Neuronal stem cell (in vitro differentiated cells): ENCODE data around the gene PTPRU.
"Not testable (repeated sequence)": the region's sequence is repeated elsewhere in the genome, so short reads cannot be mapped to it uniquely, and the experiment has no call there.

ENCODE experiments used
- DNase-seq: peaks from one replicate; pipeline ENCODE4 v3.0.0-alpha.2; 2013; ENCODE audit warnings: low spot score
- H2AFZ ChIP-seq: one replicate; pipeline ENCODE4 v1.6.1; 2013; ENCODE audit warnings: mild to moderate bottlenecking, low read length, inconsistent platforms
- H2AK5ac ChIP-seq: 2 replicates; pipeline ENCODE4 v1.6.1; 2013; ENCODE audit warnings: low read depth, mild to moderate bottlenecking, inconsistent platforms, low read length, moderate library complexity, mixed read lengths
- H2BK120ac ChIP-seq: 2 replicates; pipeline ENCODE4 v1.6.1; 2013; ENCODE audit warnings: low read depth, mild to moderate bottlenecking, inconsistent platforms, low read length, moderate library complexity, mixed read lengths
- H2BK12ac ChIP-seq: one replicate; pipeline ENCODE4 v1.6.1; 2013; ENCODE audit warnings: low read length, inconsistent platforms
- H2BK15ac ChIP-seq: 2 replicates; pipeline ENCODE4 v1.6.1; 2013; ENCODE audit warnings: mild to moderate bottlenecking, low read length, inconsistent platforms, mixed read lengths
- H2BK5ac ChIP-seq: one replicate; pipeline ENCODE4 v1.6.1; 2013; ENCODE audit warnings: inconsistent platforms, mild to moderate bottlenecking, low read length, moderate library complexity
- H3K14ac ChIP-seq: one replicate; pipeline ENCODE4 v1.6.1; 2013; ENCODE audit warnings: low read length, inconsistent platforms
- H3K18ac ChIP-seq: 2 replicates; pipeline ENCODE4 v1.6.1; 2013; ENCODE audit warnings: low read length, inconsistent platforms
- H3K23ac ChIP-seq: 2 replicates; pipeline ENCODE4 v1.6.1; 2013; ENCODE audit warnings: low read depth, mild to moderate bottlenecking, mixed read lengths, low read length, inconsistent platforms; ENCODE audit not compliant: poor library complexity
- H3K27ac ChIP-seq: replicated peaks from 3 replicates; pipeline ENCODE4 v1.5.1; 2013; ENCODE audit warnings: low read length, inconsistent platforms
- H3K27me3 ChIP-seq, 3 experiments: 2 replicates each; pipeline ENCODE4 v1.6.1; 2013; ENCODE audit warnings: low read length in 3 of 3, mild to moderate bottlenecking in 2 of 3, inconsistent platforms in 1 of 3, low read depth in 1 of 3, mixed read lengths in 1 of 3, moderate library complexity in 1 of 3; ENCODE audit not compliant: control insufficient read depth in 3 of 3, insufficient read depth in 3 of 3
- H3K36me3 ChIP-seq, 2 donors: replicated peaks in 1 of 2; 2 replicates each; pipeline ENCODE4 v1.6.1; 2013; ENCODE audit warnings: low read length in 2 of 2; ENCODE audit not compliant: control insufficient read depth in 2 of 2, insufficient read depth in 2 of 2
- H3K4ac ChIP-seq: 2 replicates; pipeline ENCODE4 v1.6.1; 2013; ENCODE audit warnings: inconsistent platforms, mild to moderate bottlenecking, low read length, moderate library complexity
- H3K4me1 ChIP-seq, 2 donors: 1 replicate in 1 of 2; 2 replicates in 1 of 2; pipeline ENCODE4 v1.6.1; 2013; ENCODE audit warnings: low read length in 2 of 2, low read depth in 1 of 2; ENCODE audit not compliant: control insufficient read depth in 2 of 2, insufficient read depth in 1 of 2
- H3K4me2 ChIP-seq: one replicate; pipeline ENCODE4 v1.6.1; 2013; ENCODE audit warnings: mild to moderate bottlenecking, low read length, inconsistent platforms; ENCODE audit not compliant: insufficient read depth, poor library complexity, severe bottlenecking
- H3K4me3 ChIP-seq, 2 donors: 2 replicates each; pipeline ENCODE4 v1.5.1; 2013; ENCODE audit warnings: low read length in 2 of 2, mild to moderate bottlenecking in 2 of 2, inconsistent platforms in 1 of 2, moderate library complexity in 1 of 2
- H3K79me1 ChIP-seq: one replicate; pipeline ENCODE4 v1.6.1; 2013; ENCODE audit warnings: low read depth, mild to moderate bottlenecking, inconsistent platforms, low read length, moderate library complexity
- H3K9ac ChIP-seq: one replicate; pipeline ENCODE4 v1.6.1; 2013; ENCODE audit warnings: mild to moderate bottlenecking, low read depth, low read length, inconsistent platforms; ENCODE audit not compliant: poor library complexity
- H3K9me3 ChIP-seq, 2 donors: replicated peaks in 1 of 2; 2 replicates each; pipeline versions ENCODE3 to v1.6.1; 2013; ENCODE audit warnings: low read length in 2 of 2, mild to moderate bottlenecking in 2 of 2, inconsistent platforms in 1 of 2, low read depth in 1 of 2, mixed read lengths in 1 of 2, moderate library complexity in 1 of 2; ENCODE audit not compliant: control insufficient read depth in 2 of 2, insufficient read depth in 1 of 2
- H4K8ac ChIP-seq: one replicate; pipeline ENCODE4 v1.6.1; 2013; ENCODE audit warnings: low read depth, mild to moderate bottlenecking, inconsistent platforms, low read length, moderate library complexity
- H4K91ac ChIP-seq: one replicate; pipeline ENCODE4 v1.6.1; 2013; ENCODE audit warnings: low read length, low read depth, mild to moderate bottlenecking, inconsistent platforms; ENCODE audit not compliant: poor library complexity
- WGBS, 2 donors: extraction: QIAGEN DNeasy Blood & Tissue Kit; methylation state at CpG; one replicate each; pipeline ENCODE4 v1.1.7; 2013; ENCODE audit warnings: missing lambda C conversion rate in 2 of 2, mixed read lengths in 1 of 2; ENCODE audit not compliant: insufficient read length in 2 of 2, insufficient replicate concordance in 1 of 2; ENCODE audit errors: extremely low coverage in 2 of 2; 5-methylcytosine and 5-hydroxymethylcytosine counted together

Gene PTPRU

GRCh38 chr1:29222260-29222659, 14.1 kb upstream of the PTPRU start:
- H3K9ac ChIP-seq, H3K79me1 ChIP-seq, H3K23ac ChIP-seq, H2BK12ac ChIP-seq, H2AFZ ChIP-seq, H3K18ac ChIP-seq, H4K91ac ChIP-seq, DNase-seq, H3K4ac ChIP-seq, H2BK15ac ChIP-seq, H3K27ac ChIP-seq, H3K14ac ChIP-seq, H3K9me3 ChIP-seq, H3K27me3 ChIP-seq, H2AK5ac ChIP-seq, H2BK120ac ChIP-seq, H3K4me3 ChIP-seq, H2BK5ac ChIP-seq, H4K8ac ChIP-seq, H3K4me2 ChIP-seq, H3K4me1 ChIP-seq: not testable (repeated sequence)
- peaks cover 6 to 38% of the 10 kb centered on the region in 2 donors for H3K36me3 ChIP-seq
- no CpG with 5 or more reads among the region's 6 CpGs for WGBS, 2 donors

DNA sequence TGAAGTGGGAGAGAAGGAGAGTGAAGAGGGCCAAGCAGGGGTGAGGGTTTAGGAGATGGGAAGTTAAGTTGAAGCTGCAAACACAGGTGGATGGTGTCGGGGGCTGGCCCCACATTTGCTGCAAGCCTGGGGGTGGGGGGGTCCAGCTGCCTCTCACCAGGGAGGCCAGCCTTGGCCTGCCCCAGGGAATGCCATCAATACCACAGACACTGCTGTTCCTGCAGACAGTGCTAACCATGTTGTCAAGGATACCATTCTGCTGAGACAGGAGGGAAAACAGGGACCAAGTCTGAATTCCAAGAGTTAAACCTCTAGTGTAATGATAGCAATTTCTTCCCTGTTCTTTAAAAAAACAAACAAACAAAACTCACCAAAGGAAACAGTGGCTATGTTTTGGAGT, 13.6 kb upstream of the PTPRU start:
- Histone ChIP-seq H2AK5ac (no peak overlapping the region), H3K79me1 (no peaks in the 10 kb centered on the region), H2BK15ac (no peak overlapping the region), H3K9me3 (no peaks in the 10 kb centered on the region), H2BK12ac (no peak overlapping the region), H4K8ac (no peak overlapping the region), H2AFZ (no peak overlapping the region), H3K4me1 (peaks cover 2 to 6% of the 10 kb centered on the region in 2 donors), H3K4me3 (no peak overlapping the region), H2BK120ac (no peak overlapping the region), H3K18ac (no peak overlapping the region), H3K4ac (no peak overlapping the region), H4K91ac (no peak overlapping the region), H3K9ac (no peak overlapping the region), H3K23ac (no peak overlapping the region), H2BK5ac (no peak overlapping the region), H3K14ac (no peak overlapping the region), H3K4me2 (no peak overlapping the region), H3K27ac (no peak overlapping the region), H3K27me3 (no peaks in the 10 kb centered on the region), H3K36me3 (peaks cover 4 to 35% of the 10 kb centered on the region in 2 donors)
- no peak for DNase-seq
- WGBS, 2 donors, result no CpG with 5 or more reads among the region's 1 CpG

DNA sequence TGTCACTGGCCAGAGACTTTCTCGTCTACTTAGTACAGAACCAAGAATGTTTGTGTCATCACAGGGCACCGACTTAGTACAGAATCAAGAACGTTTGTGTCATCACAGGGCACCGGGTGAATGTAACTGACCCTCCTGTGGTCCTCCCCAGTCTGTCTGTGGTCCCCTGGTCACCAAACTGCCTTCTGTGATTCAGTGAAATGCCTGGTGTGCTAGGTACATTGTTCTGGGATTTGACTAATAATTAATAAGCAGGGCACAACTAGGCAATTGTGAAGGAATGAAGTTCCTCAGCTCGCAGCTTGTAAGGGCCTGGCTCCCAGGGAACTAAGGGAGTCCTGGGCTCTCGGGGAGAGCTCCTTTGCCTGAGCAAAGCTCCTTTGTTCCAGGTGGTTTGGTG, 12.8 kb upstream of the PTPRU start:
- Histone ChIP-seq H3K9me3 (no peaks in the 10 kb centered on the region), H3K4me2 (no peak overlapping the region), H3K4me1 (peaks cover 2 to 6% of the 10 kb centered on the region in 2 donors), H2BK120ac (no peak overlapping the region), H3K27ac (no peak overlapping the region), H3K14ac (no peak overlapping the region), H2BK15ac (no peak overlapping the region), H3K27me3 (no peaks in the 10 kb centered on the region), H3K23ac (no peak overlapping the region), H3K18ac (no peak overlapping the region), H2AK5ac (no peak overlapping the region), H4K8ac (no peak overlapping the region), H3K79me1 (no peaks in the 10 kb centered on the region), H2BK5ac (no peak overlapping the region), H3K4ac (no peak overlapping the region), H3K4me3 (no peak overlapping the region), H3K9ac (no peak overlapping the region), H4K91ac (no peak overlapping the region), H3K36me3 (peaks cover 2 to 29% of the 10 kb centered on the region in 2 donors), H2AFZ (no peak overlapping the region), H2BK12ac (no peak overlapping the region)
- no CpG with 5 or more reads among the region's 6 CpGs for WGBS, 2 donors
- DNase-seq, result no peak

GRCh38 chr1:29224356-29224837, 11.9 kb upstream of the PTPRU start:
- no CpG with 5 or more reads among the region's 5 CpGs for WGBS, 2 donors
- Histone ChIP-seq H2AFZ (no peak overlapping the region), H3K9ac (no peak overlapping the region), H2BK120ac (no peak overlapping the region), H2AK5ac (no peak overlapping the region), H3K27me3 (no peaks in the 10 kb centered on the region), H2BK12ac (no peak overlapping the region), H3K4ac (no peak overlapping the region), H3K4me2 (no peak overlapping the region), H3K27ac (no peak overlapping the region), H3K9me3 (no peaks in the 10 kb centered on the region), H3K23ac (no peak overlapping the region), H3K14ac (no peak overlapping the region), H2BK15ac (no peak overlapping the region), H3K4me3 (no peak overlapping the region), H2BK5ac (no peak overlapping the region), H4K91ac (no peak overlapping the region), H3K18ac (no peak overlapping the region), H3K36me3 (peaks cover 0 to 24% of the 10 kb centered on the region in 2 donors), H3K79me1 (no peaks in the 10 kb centered on the region), H3K4me1 (peaks cover 2 to 6% of the 10 kb centered on the region in 2 donors), H4K8ac (no peak overlapping the region)
- no peak for DNase-seq
